Right ventricle myocardium superior (tissue), 1 donor: ENCODE data around the gene LIFR. TPM values are rescaled to one million over a fixed set of nuclear protein-coding genes. Genes with fewer than 3 reads are reported as not detected.
A peak's percentile ranks its signal among the peaks of the same experiment; 100 is the strongest.
"Not testable (repeated sequence)": the region's sequence is repeated elsewhere in the genome, so short reads cannot be mapped to it uniquely, and the experiment has no call there.

Experiments
- ATAC-seq: fragments of 200-7000 bp; cut with Tn5 transposase; one replicate; pipeline ENCODE4 v1.9.1; 2020; ENCODE audit warnings: mild to moderate bottlenecking; ENCODE audit not compliant: poor library complexity
- DNase-seq: peaks from one replicate; pipeline ENCODE4 v3.0.0-alpha.2; 2020
- intact Hi-C: fragments of 100-400 bp; cut with DNase I; formaldehyde crosslinking; loops from one replicate; pipeline ENCODE4 v1.11.2; 2022
- total RNA-seq: library from RNA; stranded (reverse); fragmentation: NEBNext Ultra II Directional; extraction: Animal tissue kit (Norgen Biotek cat#: 25700); gene quantifications from one replicate; pipeline ENCODE4 v1.2.1, GENCODE V29; 2021
- donor health status: DM: no; HTN: yes; CAD: no; lungs with severe emphysema.

Gene LIFR
- total RNA-seq, 1 donor from 2014 or later, result 53.2 TPM

DNA sequence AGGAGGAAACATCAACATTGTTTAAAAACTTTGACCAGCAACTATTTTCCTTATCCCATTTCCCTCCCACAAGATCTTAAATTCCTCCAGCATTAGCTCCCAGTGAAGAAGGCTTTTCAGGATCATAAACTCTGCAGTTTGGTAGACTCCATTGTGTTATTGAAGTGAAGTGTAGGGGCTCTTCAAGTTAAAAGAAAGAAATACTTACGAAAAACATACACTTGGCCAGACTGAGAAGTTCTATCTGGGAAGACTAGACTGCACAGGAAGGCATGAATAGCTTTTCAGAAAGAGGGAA, 22.3 kb downstream of the LIFR start:
- DNase-seq (no peak), ATAC-seq (no peak)
- intact Hi-C loops, result no loop called here

DNA sequence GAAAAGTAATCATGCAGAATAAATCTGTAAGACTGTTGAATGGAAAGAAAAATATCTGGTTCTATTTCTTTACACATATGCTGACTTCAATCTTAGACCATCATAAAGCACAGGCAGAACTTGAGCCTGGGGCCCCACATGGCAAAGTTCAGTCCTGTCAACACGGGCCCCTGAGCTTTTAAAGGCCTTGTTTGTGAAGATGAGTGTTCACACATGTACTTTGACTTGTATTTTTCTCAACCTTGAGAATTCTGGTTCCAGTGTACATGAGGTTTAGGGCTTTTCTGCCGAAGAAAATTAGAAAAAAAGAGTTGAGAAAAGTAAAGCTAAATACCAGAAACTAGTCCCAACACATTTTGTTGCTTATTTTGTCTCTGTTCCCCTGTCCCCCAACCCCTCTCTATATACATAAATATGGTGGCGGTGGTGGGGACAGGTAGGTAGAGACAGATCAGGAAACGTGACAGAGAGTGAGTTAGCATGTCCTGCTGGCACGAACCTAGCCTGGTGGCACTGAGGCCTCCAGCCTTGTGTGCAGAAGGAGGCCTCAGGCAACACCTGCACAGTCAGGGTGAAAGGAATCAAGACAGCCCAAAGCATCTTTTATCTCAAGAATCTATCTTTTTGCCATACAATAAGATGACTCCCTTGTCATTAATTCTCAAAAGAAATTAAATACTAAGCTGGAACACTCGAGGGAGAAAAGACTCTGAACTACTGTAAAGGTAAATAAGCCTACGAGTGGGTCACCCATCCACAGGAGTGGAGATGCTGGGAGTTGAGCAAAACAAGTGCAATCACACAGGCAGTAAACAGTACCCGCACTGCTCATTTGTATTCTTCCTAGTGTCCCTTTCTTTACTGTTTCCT, 22.9 kb downstream of the LIFR start:
- intact Hi-C loops, result no loop called here
- ATAC-seq (no peak), DNase-seq (no peak)

DNA sequence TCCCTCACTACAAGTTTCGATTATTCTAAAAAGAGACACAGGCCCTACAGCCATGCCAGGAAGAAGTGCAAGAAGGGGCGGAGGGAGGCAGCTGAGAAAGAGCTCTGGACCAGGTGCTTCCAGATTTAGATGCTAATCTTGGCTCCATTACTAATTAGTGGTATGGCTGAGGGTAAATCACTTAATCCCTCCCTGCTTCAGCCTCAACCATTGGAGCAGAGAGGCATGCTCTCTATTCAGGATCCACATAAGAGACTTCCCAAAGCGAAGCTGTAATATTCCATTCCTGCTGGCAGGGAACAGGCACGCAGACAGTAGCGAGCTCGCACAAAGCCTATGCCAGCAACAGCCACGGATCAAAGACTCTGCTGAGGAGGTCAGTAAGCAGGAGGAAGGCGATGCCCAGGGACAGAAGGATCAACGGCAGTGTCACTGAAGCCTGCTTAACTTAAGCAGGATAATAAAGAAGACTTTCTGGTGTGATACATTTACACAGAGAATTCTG, 24.2 kb downstream of the LIFR start:
- intact Hi-C loops, result no loop called here
- ATAC-seq (peak; percentile 68), DNase-seq (peak; percentile 44)

DNA sequence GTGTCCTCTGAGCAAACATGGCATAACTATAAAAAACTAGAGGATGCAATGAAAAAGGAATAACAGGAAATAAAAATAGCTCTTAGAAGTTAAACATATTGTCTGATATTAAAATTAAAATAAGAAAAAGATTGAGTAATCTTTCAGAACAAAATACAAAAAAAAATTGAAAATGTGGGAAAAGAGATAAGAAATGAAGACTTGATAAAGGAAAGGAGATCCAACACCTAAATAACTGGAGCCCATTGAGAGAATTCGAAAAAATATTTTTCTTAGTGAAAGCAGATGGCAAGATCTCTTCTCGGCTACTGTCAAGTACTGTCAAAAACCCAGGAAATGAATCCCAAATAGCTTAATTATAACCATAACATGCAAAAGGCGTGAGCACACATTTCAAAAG, 24.9 kb downstream of the LIFR start:
- intact Hi-C loops, result no loop called here
- DNase-seq, result no peak
- no peak for ATAC-seq

DNA sequence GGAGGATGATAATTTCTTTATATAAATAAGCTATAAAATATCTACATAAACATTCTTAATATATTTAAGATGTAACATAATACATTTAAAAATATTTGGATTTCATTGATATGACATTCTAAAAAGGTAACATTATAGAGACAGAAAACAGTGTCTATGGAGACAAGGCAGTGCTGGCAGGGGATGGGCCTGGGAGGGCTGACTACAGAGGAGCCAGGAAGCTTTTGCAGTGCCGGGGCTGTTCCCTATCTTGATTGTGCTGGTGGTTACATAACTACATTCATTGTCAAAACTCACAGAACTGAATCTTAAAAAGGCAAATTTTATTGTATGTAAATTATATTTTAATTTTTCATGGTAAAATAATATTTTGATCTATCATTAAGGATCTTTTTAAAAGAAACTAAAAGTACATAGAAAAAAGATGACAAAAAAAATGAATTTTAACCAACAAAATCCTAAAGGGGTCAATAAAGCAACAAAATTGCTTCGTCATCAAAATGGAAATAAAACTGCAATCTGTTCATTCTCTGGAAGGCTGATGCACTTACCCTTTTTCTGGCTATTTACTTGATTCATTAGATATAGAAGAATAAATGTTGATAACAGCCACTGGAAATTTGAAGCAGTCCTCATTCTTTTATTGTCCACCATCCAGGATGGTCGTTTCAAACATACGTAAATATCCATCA, 26.3 kb downstream of the LIFR start:
- peak; percentile 68 for ATAC-seq
- DNase-seq, result peak; percentile 59
- intact Hi-C loops, result no loop called here

DNA sequence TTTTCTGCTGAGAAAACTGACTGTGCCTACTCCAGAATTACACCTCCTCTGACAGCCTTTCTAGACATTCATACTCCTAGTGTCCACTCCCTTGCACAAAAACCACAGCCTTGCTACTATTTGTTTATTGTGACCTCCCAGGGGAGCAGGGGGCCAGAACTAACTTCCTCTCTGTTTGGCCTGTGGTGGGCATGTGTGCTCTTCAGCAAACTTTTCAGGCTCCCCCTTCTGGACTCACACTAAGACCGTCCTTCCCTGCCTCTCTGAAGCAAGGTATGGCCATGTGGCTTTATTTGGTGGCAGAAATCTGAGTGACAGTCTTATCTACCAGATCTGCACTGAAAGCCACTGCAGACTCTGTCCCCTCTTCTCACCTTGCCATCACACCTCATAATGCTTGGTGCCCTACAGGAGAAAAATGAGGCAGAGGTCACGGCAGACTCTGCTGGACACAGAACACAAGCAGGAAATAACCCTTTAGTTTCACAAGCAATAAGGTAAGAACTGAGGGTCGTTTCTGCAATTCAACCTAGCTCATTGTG, 28.2 kb downstream of the LIFR start:
- ATAC-seq, result no peak
- intact Hi-C loops, result no loop called here

DNA sequence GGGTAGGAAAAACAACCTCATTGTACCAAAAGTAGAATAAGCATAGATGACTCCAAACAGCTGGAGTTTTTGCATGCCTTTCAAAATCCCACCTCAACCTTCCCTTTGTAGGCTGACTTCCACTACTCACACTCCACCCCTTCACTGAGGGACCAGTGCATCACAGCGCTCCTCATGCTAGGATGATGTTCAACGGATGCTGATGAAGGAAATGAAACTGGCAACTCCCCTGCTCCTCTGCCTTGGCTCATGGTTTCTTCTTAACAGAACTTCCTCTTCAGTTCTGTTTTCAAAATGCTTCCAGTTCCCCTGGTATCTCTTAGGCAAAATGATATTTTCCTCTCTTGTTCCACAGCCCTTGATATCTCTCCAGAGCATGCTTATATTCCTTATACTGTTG, 29.0 kb downstream of the LIFR start:
- no peak for DNase-seq
- intact Hi-C loops, result no loop called here
- ATAC-seq, result no peak

More for the DNA sequence above, 28.2 kb downstream of the LIFR start:
- no peak for DNase-seq

DNA sequence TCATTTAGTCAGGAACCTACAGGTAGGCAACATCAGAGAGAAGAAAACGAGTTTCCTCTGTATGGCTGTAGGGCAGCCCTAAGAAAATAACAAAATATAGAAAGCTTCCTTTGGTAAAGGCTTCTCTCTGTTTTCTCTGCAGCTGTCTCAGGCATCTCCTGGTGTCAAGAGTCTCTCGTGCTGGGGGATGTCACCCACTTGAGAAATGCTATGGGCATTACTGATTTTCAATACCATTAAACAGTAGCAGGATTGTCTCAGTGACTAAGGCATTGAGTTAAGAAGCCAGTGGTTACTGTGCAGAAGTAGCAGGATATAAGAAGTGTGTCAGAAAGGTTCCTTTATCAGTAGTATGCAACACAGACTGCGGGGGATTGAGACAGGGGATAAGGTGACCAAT, 32.4 kb downstream of the LIFR start:
- DNase-seq (no peak), ATAC-seq (no peak)
- intact Hi-C loops, result no loop called here

DNA sequence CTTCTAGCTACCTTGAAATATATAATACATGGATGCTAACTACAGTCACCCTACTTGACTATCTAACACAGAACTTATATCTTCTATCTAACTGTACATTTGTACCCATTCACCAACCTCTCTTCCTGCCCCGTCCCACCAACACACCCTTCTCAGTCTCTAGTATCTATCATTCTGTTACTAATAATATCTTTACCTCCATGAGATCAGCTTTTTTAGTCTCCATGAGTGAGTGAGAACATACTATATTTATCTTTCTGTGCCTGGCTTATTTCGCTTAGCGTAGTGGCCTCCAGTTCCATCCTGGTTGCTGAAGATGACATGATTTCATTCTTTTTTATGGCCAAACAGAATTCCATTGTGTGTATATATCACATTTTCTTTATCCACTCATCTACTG, 37.0 kb downstream of the LIFR start:
- intact Hi-C loops, result loop anchor here (10.0 kb wide), 1 partner anchor 75 kb away; no protein-coding TSS in a partner anchor
- no peak for ATAC-seq
- DNase-seq, result no peak

DNA sequence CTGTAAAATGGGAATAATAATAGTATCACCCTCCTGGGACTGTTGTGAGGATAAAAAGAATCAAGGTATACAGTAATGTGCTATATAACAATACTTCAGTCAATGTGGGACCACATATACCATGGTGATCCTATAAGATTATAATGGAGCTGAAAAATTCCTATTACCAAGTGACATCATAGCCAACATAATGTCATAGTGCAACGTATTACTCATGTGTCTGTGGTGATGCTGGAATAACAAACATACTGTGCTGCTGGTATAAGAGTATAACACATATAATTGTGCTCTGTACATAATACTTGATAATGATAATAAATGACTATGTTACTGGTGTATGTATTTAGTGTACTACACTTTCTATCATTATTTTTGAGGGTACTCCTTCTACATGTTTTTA, 38.1 kb downstream of the LIFR start:
- ATAC-seq (no peak), DNase-seq (no peak)
- intact Hi-C loops, result loop anchor here (10.0 kb wide), 1 partner anchor 74 kb away; no protein-coding TSS in a partner anchor

DNA sequence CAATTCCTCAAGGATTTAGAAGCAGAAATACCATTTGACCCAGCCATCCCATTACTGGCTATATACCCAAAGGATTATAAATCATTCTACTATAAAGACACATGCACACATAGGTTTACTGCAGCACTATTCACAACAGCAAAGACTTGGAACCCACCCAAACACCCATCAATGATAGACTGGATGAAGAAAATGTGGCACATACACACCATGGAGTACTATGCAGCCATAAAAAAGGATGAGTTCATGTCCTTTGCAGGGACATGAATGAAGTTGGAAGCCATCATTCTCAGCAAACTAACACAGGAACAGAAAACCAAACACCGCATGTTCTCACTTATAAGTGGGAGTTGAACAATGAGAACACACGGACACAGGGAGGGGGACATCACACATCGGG, 39.8 kb downstream of the LIFR start:
- intact Hi-C loops, result loop anchor here (10.0 kb wide), 1 partner anchor 72 kb away; no protein-coding TSS in a partner anchor
- DNase-seq, ATAC-seq: not testable (repeated sequence)

DNA sequence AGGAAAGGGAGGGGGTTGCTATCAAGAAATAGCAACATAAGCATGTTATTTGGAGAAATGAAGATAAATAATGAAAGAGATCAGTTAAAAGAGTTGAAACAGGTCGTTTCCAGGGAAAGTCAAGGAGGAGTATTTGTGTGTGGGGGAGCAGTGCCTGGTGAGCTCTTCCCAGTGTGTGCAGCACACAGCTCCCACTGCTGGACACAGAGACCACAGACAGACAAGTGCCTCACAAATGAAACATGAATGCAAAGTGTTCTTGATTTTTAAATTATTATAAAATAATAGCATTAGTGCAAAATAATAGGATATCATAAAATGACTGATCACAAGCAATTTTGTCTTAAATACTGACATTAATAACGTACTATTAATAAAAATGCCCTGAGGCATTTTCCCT, 40.8 kb downstream of the LIFR start:
- DNase-seq (no peak), ATAC-seq (peak; percentile 66)
- intact Hi-C loops, result loop anchor here (10.0 kb wide), 1 partner anchor 71 kb away; no protein-coding TSS in a partner anchor

DNA sequence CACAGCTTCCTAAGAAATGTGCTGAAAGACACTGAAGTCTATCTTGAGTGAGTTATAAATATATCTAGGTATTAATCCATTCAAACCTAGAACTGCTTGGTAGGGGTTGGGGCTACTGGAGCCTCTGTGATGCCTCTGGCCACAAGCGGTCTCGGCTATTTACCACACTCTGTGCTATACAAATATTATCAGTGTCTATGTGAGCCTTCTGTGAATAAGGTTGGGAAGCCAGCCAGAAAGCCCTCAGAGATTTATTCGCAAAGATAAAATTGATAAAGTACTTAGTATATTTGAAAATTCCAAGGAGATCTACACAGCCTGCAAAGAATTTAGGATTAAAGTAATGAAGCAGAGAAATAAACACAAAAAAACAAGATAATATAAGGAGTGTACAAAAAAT, 41.4 kb downstream of the LIFR start:
- DNase-seq (no peak), ATAC-seq (no peak)
- intact Hi-C loops, result loop anchor here (10.0 kb wide), 1 partner anchor 70 kb away; no protein-coding TSS in a partner anchor

DNA sequence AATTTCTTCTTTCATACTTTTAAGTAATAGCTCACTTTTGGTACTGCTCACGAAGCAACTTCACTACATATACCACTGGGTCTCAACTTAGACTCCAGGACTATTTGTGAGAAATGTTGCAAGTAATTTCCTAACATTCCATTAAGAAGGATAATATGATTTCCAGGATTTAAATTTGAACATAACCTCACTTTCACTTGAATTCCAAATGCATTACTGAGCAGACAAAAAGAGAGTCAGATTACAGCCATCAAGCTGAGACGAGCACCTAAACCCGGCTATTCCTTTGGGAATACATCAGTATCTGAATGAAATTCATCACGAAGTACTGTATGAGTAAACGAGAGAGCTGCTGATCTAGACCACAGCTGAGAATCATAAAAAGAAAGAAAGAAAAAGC, 47.3 kb downstream of the LIFR start:
- DNase-seq (no peak), ATAC-seq (no peak)
- intact Hi-C loops, result no loop called here

DNA sequence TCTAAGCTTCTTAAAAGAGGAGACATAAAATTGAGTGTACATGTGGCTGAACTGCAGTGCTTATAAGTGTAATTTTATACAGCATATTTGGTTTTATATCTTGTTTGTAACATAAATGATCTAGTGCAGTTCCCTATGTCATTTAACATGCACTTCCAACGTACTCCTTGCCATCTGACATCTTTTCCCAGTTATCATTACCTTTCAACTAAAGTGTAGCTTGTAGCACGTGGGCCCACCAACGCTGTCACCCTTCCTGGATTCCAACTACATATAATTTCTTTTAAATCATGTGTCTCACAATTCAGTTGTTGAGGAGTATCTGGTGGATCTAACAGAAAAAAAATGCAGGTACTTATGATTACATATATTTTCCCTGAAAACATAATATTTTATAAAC, 50.1 kb downstream of the LIFR start:
- intact Hi-C loops, result no loop called here
- DNase-seq (no peak), ATAC-seq (no peak)

DNA sequence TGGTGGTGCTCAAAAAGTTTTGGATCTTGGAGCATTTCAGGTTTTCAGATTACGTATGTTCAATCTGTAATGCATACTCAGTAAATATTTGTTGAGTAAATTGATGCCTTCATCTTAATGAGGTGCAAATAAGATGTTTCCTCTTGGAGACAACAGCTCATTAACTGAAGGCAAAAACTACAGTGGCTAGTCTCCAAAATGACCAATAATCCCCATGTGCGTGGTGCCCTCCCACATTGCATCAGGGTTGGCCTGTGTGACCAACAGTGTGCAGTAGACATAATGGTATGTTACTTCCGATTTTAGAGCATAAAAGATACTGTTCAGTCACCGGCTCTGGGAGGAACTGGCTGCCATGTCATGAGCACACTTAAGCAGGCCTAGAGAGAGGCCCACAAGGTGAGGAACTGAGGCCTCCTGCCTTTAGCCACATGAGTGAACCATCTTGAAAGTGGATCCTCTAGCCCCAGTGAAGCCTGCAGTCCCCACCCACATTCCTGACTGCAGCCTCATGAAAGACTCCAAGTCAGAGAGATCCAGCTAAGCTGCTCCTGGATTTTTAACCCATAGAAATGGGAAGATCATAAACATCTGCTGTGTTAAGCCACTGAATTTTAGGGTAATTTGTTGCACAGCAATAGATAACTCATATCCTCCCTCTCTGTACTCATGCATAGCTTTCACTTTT, 55.7 kb downstream of the LIFR start:
- DNase-seq, result no peak
- ATAC-seq, result no peak
- intact Hi-C loops, result no loop called here

DNA sequence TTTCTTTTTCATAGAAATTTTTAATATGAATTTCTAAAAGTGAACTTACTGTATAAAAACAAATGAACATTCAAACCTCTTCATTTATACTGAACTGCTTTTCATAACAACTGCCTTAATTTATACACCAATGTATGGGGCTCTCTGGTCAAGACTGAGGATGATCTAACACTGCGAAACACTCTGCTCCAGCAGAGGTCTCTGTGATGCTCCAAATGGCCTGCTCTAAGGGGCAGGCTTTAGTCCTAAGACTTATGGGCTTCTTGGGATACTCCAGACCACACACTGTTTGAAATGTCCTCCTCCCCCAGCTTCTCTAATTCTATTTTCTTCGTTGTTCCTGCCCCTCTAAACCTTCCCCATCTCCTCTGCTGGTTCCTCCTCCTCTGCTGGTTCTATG, 58.5 kb downstream of the LIFR start:
- ATAC-seq (no peak), DNase-seq (no peak)
- intact Hi-C loops, result no loop called here

DNA sequence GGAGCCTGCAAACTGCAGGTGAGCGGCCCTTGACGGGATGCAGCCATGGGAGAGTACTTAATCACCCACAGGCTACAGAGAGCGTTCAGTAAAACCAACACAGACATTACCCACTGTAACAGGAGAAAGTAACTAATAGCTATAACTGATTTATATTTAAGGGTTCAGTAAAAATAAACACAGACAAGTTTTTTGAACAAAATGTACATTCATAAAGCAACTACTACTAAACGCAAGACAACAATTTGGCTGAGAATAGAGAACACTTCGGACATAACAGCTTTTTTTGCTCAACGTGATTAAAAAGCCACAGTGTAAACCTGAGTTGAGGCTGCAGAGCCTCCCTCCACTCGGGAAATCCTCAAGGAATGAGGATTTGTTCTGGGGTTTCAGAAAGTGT, 61.7 kb downstream of the LIFR start:
- intact Hi-C loops, result no loop called here
- no peak for ATAC-seq

DNA sequence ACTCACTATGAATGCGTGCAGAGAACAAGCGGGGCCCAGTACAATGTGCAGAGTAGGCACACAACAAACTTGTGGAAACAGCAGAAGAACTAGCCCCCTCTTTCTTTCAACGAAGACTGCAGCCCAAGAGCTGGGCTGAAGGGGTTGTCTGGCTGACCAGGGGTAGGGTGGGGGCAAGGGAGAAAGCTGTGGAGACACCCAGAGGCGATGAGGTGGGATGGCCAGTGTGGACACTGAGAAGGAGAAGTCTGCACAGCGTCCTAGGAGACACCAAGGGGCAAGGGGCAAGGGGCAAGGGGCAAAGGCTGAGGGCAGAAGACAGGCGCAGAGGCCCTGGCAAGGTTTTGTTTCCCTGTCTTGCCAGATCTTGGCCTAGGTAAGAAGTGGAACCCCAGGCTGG, 62.3 kb downstream of the LIFR start:
- no peak for ATAC-seq
- intact Hi-C loops, result no loop called here
- DNase-seq, result no peak

More for the DNA sequence above, 61.7 kb downstream of the LIFR start:
- DNase-seq, result no peak
